ENCODE data around the gene PSKH1.

- TF ChIP-seq CTCF (IDR thresholded peaks at IDR 0.05), result no peak
- TF ChIP-seq POLR2A (IDR thresholded peaks at IDR 0.05), result no peak
- TF ChIP-seq POLR2AphosphoS5 (IDR thresholded peaks at IDR 0.05), result no peak
Measured at GRCh38 chr16:67914758-67915495, 21.9 kb downstream of the PSKH1 start.

All from suprapubic skin (tissue), 4 donors.